ENCODE results near the gene MCF2. TPM values are rescaled to one million over a fixed set of nuclear protein-coding genes. Genes with fewer than 3 reads are reported as not detected.

The MCF2 gene
- total RNA-seq, 1 experiment from 2014 or later = 0.39 TPM

DNA sequence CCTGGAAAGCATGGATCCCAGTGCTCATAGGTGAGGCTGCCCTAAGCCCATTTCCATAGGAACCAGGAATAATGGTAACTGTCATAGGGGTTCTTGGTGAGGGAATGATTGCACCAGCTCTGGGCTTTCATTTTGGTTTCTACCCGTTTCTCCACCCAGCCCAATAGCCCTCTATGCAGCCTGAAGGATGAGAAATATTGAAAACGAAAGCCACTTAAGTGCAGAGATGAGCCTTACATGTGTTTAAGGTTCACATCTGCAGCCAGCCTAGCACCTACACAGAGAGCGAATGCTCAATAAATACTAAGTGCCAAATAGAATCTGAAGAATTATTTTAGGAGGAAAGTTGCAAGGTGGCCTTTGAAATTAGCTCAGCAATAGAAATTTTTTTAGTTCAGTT is 60.4 kb downstream of the MCF2 start:
- no peak overlapping the region for H2BK20ac ChIP-seq (ENCODE audit: low read depth, low read length, poor library complexity, severe bottlenecking)
- no peak overlapping the region for H3K27ac Mint-ChIP-seq
- no CpG with 5 or more reads among the region's 3 CpGs for WGBS (ENCODE audit: extremely low coverage, insufficient read length, low lambda C conversion rate)

More for the DNA sequence above, 60.4 kb downstream of the MCF2 start:
- Histone ChIP-seq H2AFZ (ENCODE audit: low read length) (no peak overlapping the region), H3K4ac (ENCODE audit: low read depth, low read length) (no peak overlapping the region), H4K20me1 (ENCODE audit: control insufficient read depth, insufficient read depth, insufficient read length) (no peaks in the 10 kb centered on the region), H3K79me2 (ENCODE audit: insufficient read depth, low read length) (no peaks in the 10 kb centered on the region), H2BK15ac (ENCODE audit: low read depth, low read length) (no peak overlapping the region), H3K23me2 (ENCODE audit: insufficient read length, low read depth, low read length, poor library complexity, severe bottlenecking) (no peaks in the 10 kb centered on the region), H3K27me3 (ENCODE audit: insufficient read depth, low read length) (no peaks in the 10 kb centered on the region), H3T11ph (ENCODE audit: low read length) (no peak overlapping the region), H4K5ac (ENCODE audit: insufficient read length, low read depth, low read length) (no peak overlapping the region), H3K23ac (ENCODE audit: insufficient read length, low read depth, low read length) (no peak overlapping the region), H3K56ac (ENCODE audit: insufficient read length, low read depth, low read length) (no peak overlapping the region), H2BK5ac (ENCODE audit: insufficient read length, low read length) (no peak overlapping the region), H3K9me3 (ENCODE audit: control insufficient read depth, low read depth, low read length) (no peaks in the 10 kb centered on the region), H2BK12ac (ENCODE audit: insufficient read length, low read depth, low read length) (no peak overlapping the region), H4K91ac (ENCODE audit: insufficient read length, low read depth, low read length) (no peak overlapping the region), H2AK5ac (ENCODE audit: insufficient read length, low read length) (no peak overlapping the region), H4K8ac (replicated peaks; ENCODE audit: insufficient read length, low read depth, low read length) (no peak overlapping the region), H2BK120ac (ENCODE audit: low read depth, low read length, poor library complexity, severe bottlenecking) (no peak overlapping the region), H3K4me2 (ENCODE audit: insufficient read depth, insufficient read length, low read length) (no peak overlapping the region), H3K79me1 (ENCODE audit: insufficient read depth, low read depth, low read length, poor library complexity, severe bottlenecking) (no peaks in the 10 kb centered on the region), H3K4me1 (ENCODE audit: insufficient read depth, low read length) (no peaks in the 10 kb centered on the region), H3K9ac (ENCODE audit: extremely low read depth, insufficient read length, low read length) (no peak overlapping the region), H3K14ac (ENCODE audit: insufficient read depth, low read length) (no peak overlapping the region), H3K18ac (ENCODE audit: insufficient read length, low read depth, low read length) (no peak overlapping the region), H3K27ac (ENCODE audit: insufficient read length, low read depth, low read length) (no peak overlapping the region)
- Mint-ChIP-seq H3K27me3 (ENCODE audit: low read depth) (no peaks in the 10 kb centered on the region), H3K4me1 (peaks cover 5% of the 10 kb centered on the region in 2 experiments), H3K4me3 (no peak overlapping the region), H3K36me3 (ENCODE audit: insufficient read depth in 1 of 3, low read depth in 3 of 3) (no peaks in the 10 kb centered on the region), H3K9me3 (peaks cover 0 to 31% of the 10 kb centered on the region in 2 experiments; a peak in 2 of 5 replicates)
- no peak for DNase-seq
- TF ChIP-seq, protein P1, sequence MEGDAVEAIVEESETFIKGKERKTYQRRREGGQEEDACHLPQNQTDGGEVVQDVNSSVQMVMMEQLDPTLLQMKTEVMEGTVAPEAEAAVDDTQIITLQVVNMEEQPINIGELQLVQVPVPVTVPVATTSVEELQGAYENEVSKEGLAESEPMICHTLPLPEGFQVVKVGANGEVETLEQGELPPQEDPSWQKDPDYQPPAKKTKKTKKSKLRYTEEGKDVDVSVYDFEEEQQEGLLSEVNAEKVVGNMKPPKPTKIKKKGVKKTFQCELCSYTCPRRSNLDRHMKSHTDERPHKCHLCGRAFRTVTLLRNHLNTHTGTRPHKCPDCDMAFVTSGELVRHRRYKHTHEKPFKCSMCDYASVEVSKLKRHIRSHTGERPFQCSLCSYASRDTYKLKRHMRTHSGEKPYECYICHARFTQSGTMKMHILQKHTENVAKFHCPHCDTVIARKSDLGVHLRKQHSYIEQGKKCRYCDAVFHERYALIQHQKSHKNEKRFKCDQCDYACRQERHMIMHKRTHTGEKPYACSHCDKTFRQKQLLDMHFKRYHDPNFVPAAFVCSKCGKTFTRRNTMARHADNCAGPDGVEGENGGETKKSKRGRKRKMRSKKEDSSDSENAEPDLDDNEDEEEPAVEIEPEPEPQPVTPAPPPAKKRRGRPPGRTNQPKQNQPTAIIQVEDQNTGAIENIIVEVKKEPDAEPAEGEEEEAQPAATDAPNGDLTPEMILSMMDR (conservative IDR thresholded peaks at IDR 0.05) = no peak
